Hematopoietic multipotent progenitor cell treated with erythropoietin and hydrocortisone succinate and interleukin-3 and kit ligand, for 6 days (in vitro differentiated cells): ENCODE data around the gene CLDN7.

Experiments
- DNase-seq: peaks from one replicate; pipeline ENCODE4 v3.0.0-alpha.2; 2015

Gene CLDN7

GRCh38 chr17:7262192-7262934 is at the start of gene CLDN7:
TSS of gene CLDN7 (minus strand) at chr17:7262478. CDS start at chr17:7262043, 435 bp downstream.
- no peak for DNase-seq

GRCh38 chr17:7311110-7311705 is 48.9 kb upstream of the CLDN7 start:
- DNase-seq, result no peak

- DNase-seq, result no peak
These were observed 47.4 kb upstream of the CLDN7 start for GRCh38 chr17:7309628-7310027.

- peak; percentile 95 for DNase-seq
These were observed 46.6 kb upstream of the CLDN7 start for GRCh38 chr17:7308625-7309433.

GRCh38 chr17:7307686-7308624 is 45.7 kb upstream of the CLDN7 start:
- peak; percentile 64 for DNase-seq

- DNase-seq, result peak; percentile 100
These were observed 44.8 kb upstream of the CLDN7 start, which contains the start of gene EIF5A for GRCh38 chr17:7306911-7307685. TSS of gene EIF5A (plus strand) at chr17:7307628. CDS start at chr17:7309636, 2,008 bp downstream.

GRCh38 chr17:7304179-7304578 is 41.9 kb upstream of the CLDN7 start:
- DNase-seq, result no peak

- DNase-seq, result peak; percentile 88
These were observed 34.0 kb upstream of the CLDN7 start for GRCh38 chr17:7296189-7296861.

GRCh38 chr17:7295230-7296180 is 33.2 kb upstream of the CLDN7 start:
- DNase-seq, result peak; percentile 49

GRCh38 chr17:7294614-7295153 is 32.4 kb upstream of the CLDN7 start, which contains the start of gene YBX2:
TSS of gene YBX2 (minus strand) at chr17:7294639. CDS start at chr17:7294500, 139 bp downstream.
- peak; percentile 84 for DNase-seq

GRCh38 chr17:7293816-7294613 is 31.7 kb upstream of the CLDN7 start:
- DNase-seq, result peak; percentile 82

- no peak for DNase-seq
These were observed 30.9 kb upstream of the CLDN7 start for GRCh38 chr17:7293159-7293558.

GRCh38 chr17:7292729-7293128 is 30.5 kb upstream of the CLDN7 start:
- no peak for DNase-seq

- no peak for DNase-seq
These were observed 29.9 kb upstream of the CLDN7 start for GRCh38 chr17:7292194-7292593.

GRCh38 chr17:7290685-7291084 is 28.4 kb upstream of the CLDN7 start:
- DNase-seq, result no peak

- DNase-seq, result no peak
These were observed 27.9 kb upstream of the CLDN7 start for GRCh38 chr17:7290166-7290565.

GRCh38 chr17:7289256-7290032 is 27.2 kb upstream of the CLDN7 start:
- no peak for DNase-seq

GRCh38 chr17:7285679-7286078 is 23.4 kb upstream of the CLDN7 start:
- DNase-seq, result no peak
